Activated T-helper 17 cell treated with anti-CD3 and anti-CD28 coated beads, Interleukin-2, amount 50 U/mL, for 72 hours (primary cell): ENCODE measurements around the gene COASY. TPM values are rescaled to one million over a fixed set of nuclear protein-coding genes. Genes with fewer than 3 reads are reported as not detected.

ENCODE experiments used
- total RNA-seq, 2 donors: library from RNA; stranded (reverse); gene quantifications; one replicate each; pipeline ENCODE4 v1.2.3, GENCODE V29; 2022

Gene COASY
- total RNA-seq, 2 donors from 2014 or later: 76.7 to 108 TPM

Other genes starting within 250 kb of the COASY start
- 100 to 1,000 TPM; 179 to 429 TPM for gene STAT3, start 173.7 kb upstream of the COASY start, total RNA-seq
- 1 to 10 TPM; 2.5 to 6.1 TPM for gene CAVIN1, start 138.9 kb upstream of the COASY start, total RNA-seq
- 10 to 100 TPM; 14.6 to 44.3 TPM for gene ATP6V0A1, start 103.3 kb upstream of the COASY start, total RNA-seq
- 10 to 100 TPM in 1 of 2 donors, 1 to 10 TPM in 1; 8.4 to 11.0 TPM for gene NAGLU, start 25.9 kb upstream of the COASY start, total RNA-seq
- under 1 TPM; 0.82 to 0.90 TPM for gene HSD17B1, start 9.2 kb upstream of the COASY start, total RNA-seq
- gene MLX, start 5.0 kb downstream of the COASY start, total RNA-seq: 10 to 100 TPM; 46.2 to 57.8 TPM
- gene PSMC3IP, start 15.6 kb downstream of the COASY start, total RNA-seq: 10 to 100 TPM; 25.9 to 34.2 TPM
- 10 to 100 TPM; 38.5 to 50.7 TPM for gene RETREG3, start 47.2 kb downstream of the COASY start, total RNA-seq
- 10 to 100 TPM; 55.8 to 88.4 TPM for gene TUBG1, start 47.5 kb downstream of the COASY start, total RNA-seq
- 10 to 100 TPM in 1 of 2 donors, 1 to 10 TPM in 1; 7.5 to 15.7 TPM for gene TUBG2, start 97.1 kb downstream of the COASY start, total RNA-seq
- 1 to 10 TPM in 1 of 2 donors, under 1 TPM in 1; 0.61 to 1.5 TPM for gene PLEKHH3, start 114.8 kb downstream of the COASY start, total RNA-seq
- 1 to 10 TPM in 1 of 2 donors, under 1 TPM in 1; 0.82 to 1.1 TPM for gene CCR10, start 119.7 kb downstream of the COASY start, total RNA-seq
- 1 to 10 TPM in 1 of 2 donors, under 1 TPM in 1; 0.61 to 2.8 TPM for gene CNTNAP1, start 120.4 kb downstream of the COASY start, total RNA-seq
- gene EZH1, start 182.9 kb downstream of the COASY start, total RNA-seq: 10 to 100 TPM; 35.3 to 69.1 TPM
- gene RAMP2, start 199.1 kb downstream of the COASY start, total RNA-seq: not detected
- 10 to 100 TPM; 39.3 to 47.5 TPM for gene VPS25, start 211.3 kb downstream of the COASY start, total RNA-seq
- 1 to 10 TPM in 1 of 2 donors, under 1 TPM in 1; 0.41 to 1.5 TPM for gene WNK4, start 218.5 kb downstream of the COASY start, total RNA-seq
- 10 to 100 TPM; 18.6 to 31.2 TPM for gene COA3, start 236.6 kb downstream of the COASY start, total RNA-seq
- under 1 TPM in 1 of 2 donors, not detected in 1; 0.24 TPM for gene CNTD1, start 236.7 kb downstream of the COASY start, total RNA-seq